GM12878 (cell line): ENCODE measurements around the gene CCNG1. TPM values are rescaled to one million over a fixed set of nuclear protein-coding genes. Genes with fewer than 3 reads are reported as not detected.

Experiments
- ATAC-seq: fragments of 200-7000 bp; cut with Tn5 transposase; 3 replicates; pipeline ENCODE4 v1.9.1; 2020; ENCODE audit warnings: mild to moderate bottlenecking, moderate library complexity
- BruUV-seq: library from RNA; stranded (reverse); fragments of 400-500 nt; replicated peaks from 2 replicates; lab custom pipeline; 2021; lab: Mats Ljungman, UMichigan
- CTCF ChIA-PET: fragments of 300-600 bp; sonication (Branson Sonifier 250); formaldehyde crosslinking; extraction: SDS; loops from one replicate; lab custom pipeline; 2021; ENCODE audit warnings: inconsistent platforms; lab: Yijun Ruan, JAX
- POLR2A ChIA-PET: fragments of 350-600 bp; formaldehyde crosslinking; extraction: SDS; loops from one replicate; lab custom pipeline; 2021; ENCODE audit warnings: inconsistent platforms; lab: Charles Lee
- RAD21 ChIA-PET: fragments of 300-600 bp; sonication (Branson Sonifier 250); formaldehyde crosslinking; loops from one replicate; lab custom pipeline; 2023; ENCODE audit warnings: antibody characterized with exemption; ENCODE audit not compliant: unreplicated experiment; lab: Charles Lee
- SMC1A ChIA-PET: fragments of 300-600 bp; sonication (Branson Sonifier 250); formaldehyde crosslinking; loops from one replicate; lab custom pipeline; 2023; ENCODE audit not compliant: unreplicated experiment, uncharacterized antibody; lab: Charles Lee
- DNase-seq: peaks from one replicate; pipeline ENCODE4 v3.0.0-alpha.2; 2011; ENCODE audit warnings: low read depth, low spot score
- FAIRE-seq: peaks from 3 replicates; lab custom pipeline; 2011; peaks lifted over from hg19 to GRCh38; lab: Jason Lieb, UNC
- H2AFZ ChIP-seq: 2 replicates; pipeline ENCODE4 v1.6.0; 2011; ENCODE audit warnings: low read depth, low read length, control low read depth; ENCODE audit not compliant: control insufficient read depth
- H3K27ac ChIP-seq: 2 replicates; pipeline ENCODE4 v1.5.1; 2011; ENCODE audit warnings: control low read depth; ENCODE audit not compliant: control insufficient read depth, insufficient read depth
- H3K27me3 ChIP-seq, 2 experiments: replicated peaks in 1 of 2; 2 replicates each; pipeline versions ENCODE4 v1.6.0 to v1.6.1; 2011; ENCODE audit warnings: low read length in 1 of 2; ENCODE audit not compliant: control insufficient read depth in 2 of 2, insufficient read depth in 2 of 2
- H3K36me3 ChIP-seq, 2 experiments: 2 replicates each; pipeline ENCODE4 v1.5.1; 2011; ENCODE audit warnings: low read length in 1 of 2; ENCODE audit not compliant: control insufficient read depth in 2 of 2, insufficient read depth in 2 of 2
- H3K4me1 ChIP-seq: 2 replicates; pipeline ENCODE4 v1.6.1; 2011; ENCODE audit warnings: mild to moderate bottlenecking, low read length, moderate library complexity, mixed read lengths; ENCODE audit not compliant: control insufficient read depth, insufficient read depth
- H3K4me2 ChIP-seq: 2 replicates; pipeline ENCODE4 v1.6.0; 2011; ENCODE audit warnings: control low read depth; ENCODE audit not compliant: control insufficient read depth, insufficient read depth
- H3K4me3 ChIP-seq: fragments of 200-600 bp; sonication (generic); 2 replicates; pipeline ENCODE4 v1.5.1; 2016
- H3K79me2 ChIP-seq: 2 replicates; pipeline ENCODE4 v1.6.0; 2011; ENCODE audit warnings: low read length; ENCODE audit not compliant: control insufficient read depth, insufficient read depth
- H3K9ac ChIP-seq: 2 replicates; pipeline ENCODE4 v1.8.0; 2011; ENCODE audit warnings: low read length, control low read depth, mixed read lengths; ENCODE audit not compliant: control insufficient read depth, insufficient read depth
- H3K9me3 ChIP-seq: replicated peaks from 3 replicates; pipeline ENCODE4 v1.5.1; 2011; ENCODE audit warnings: mild to moderate bottlenecking, low read length; ENCODE audit not compliant: control insufficient read depth, insufficient read depth
- H4K20me1 ChIP-seq: 2 replicates; pipeline ENCODE4 v1.6.0; 2011; ENCODE audit not compliant: control insufficient read depth, insufficient read depth
- BCL11A ChIP-seq: IDR thresholded peaks from 2 replicates; pipeline ENCODE4 v1.6.1; 2011; ENCODE audit warnings: low read depth, low read length
- GABPA ChIP-seq: IDR thresholded peaks from 2 replicates; pipeline ENCODE4 v1.6.1; 2014; ENCODE audit warnings: antibody characterized with exemption, low read depth, mild to moderate bottlenecking, inconsistent platforms
- MXI1 ChIP-seq: fragments of 150-350 bp; IDR thresholded peaks from 2 replicates; pipeline ENCODE4 v1.6.1; 2011; ENCODE audit warnings: low read depth, mild to moderate bottlenecking, inconsistent platforms, low read length, improper control_type of control experiment
- MYB ChIP-seq: fragments of 150-350 bp; IDR thresholded peaks from 2 replicates; pipeline ENCODE4 v1.6.1; 2014; ENCODE audit warnings: mild to moderate bottlenecking, low read depth, low read length, borderline replicate concordance
- PML ChIP-seq: IDR thresholded peaks from 2 replicates; pipeline ENCODE4 v1.6.1; 2012; ENCODE audit warnings: low read length, inconsistent platforms
- SRF ChIP-seq, 2 experiments: IDR thresholded peaks; 2 replicates each; pipeline ENCODE4 v1.6.1; 2011; ENCODE audit warnings: low read depth in 2 of 2, low read length in 2 of 2, mild to moderate bottlenecking in 1 of 2, moderate library complexity in 1 of 2
- TBL1XR1 ChIP-seq: IDR thresholded peaks from 2 replicates; pipeline ENCODE4 v1.6.1; 2012; ENCODE audit warnings: low read depth, low read length, improper control_type of control experiment
- WGBS: methylation state at CpG from one replicate; pipeline ENCODE4 v1.1.6; 2016; ENCODE audit warnings: low lambda C conversion rate; ENCODE audit not compliant: insufficient replicate concordance, insufficient coverage; ENCODE audit errors: missing lambda C conversion rate; 5-methylcytosine and 5-hydroxymethylcytosine counted together
- in situ Hi-C: fragments of 300-500 bp; cut with MboI; formaldehyde crosslinking; loops from 9 replicates; pipeline ENCODE4 v1.14.3; 2018; ENCODE audit warnings: mixed read lengths
- intact Hi-C: fragments of 100-400 bp; cut with micrococcal nuclease; formaldehyde crosslinking; loops from one replicate; pipeline ENCODE4 v1.14.2; 2022; ENCODE audit not compliant: unreplicated experiment
- polyA plus RNA-seq, 11 experiments: library from polyadenylated mRNA; depleted of rRNA in 4 of 11; unstranded in 6 of 11; stranded (reverse) in 5 of 11; fragments of >200 nt; fragmentation: Nextera tagmentation in 4 of 11; fragmentation: Illumina TruSeq in 1 of 11; extraction: Ambion mirVana in 4 of 11; extraction: Trizol in 1 of 11; gene quantifications; 1 replicate in 1 of 11; 2 replicates in 10 of 11; pipeline versions ENCODE4 v1.2.1 to v1.2.3, GENCODE V29; 2011 to 2016; ENCODE audit warnings: inconsistent platforms in 2 of 11, missing spikeins in 2 of 11, low read depth in 1 of 11
- total RNA-seq, 4 experiments: library from RNA; depleted of rRNA in 3 of 4; stranded (reverse); fragments of >200 nt in 3 of 4; fragmentation: Illumina TruSeq in 1 of 4; extraction: Trizol in 1 of 4; gene quantifications; 2 replicates each; pipeline versions ENCODE4 v1.2.1 to v1.2.3, GENCODE V29; 2013 to 2021
- TF ChIP-seq, protein P1 (sequence below): fragments of 450-650 bp; IDR thresholded peaks from 2 replicates; pipeline ENCODE4 v1.6.1; 2016; ENCODE audit warnings: mild to moderate bottlenecking

The CCNG1 gene
- total and polyA plus RNA-seq, 10 of the 15 experiments (the other 5 are each of a cell fraction or from before 2014, with no cell fraction given), result 90.1 to 274 (median 200) TPM

GRCh38 chr5:163447191-163447590, 9.8 kb downstream of the CCNG1 start:
- Histone ChIP-seq H3K27me3 (no peaks in the 10 kb centered on the region), H3K4me1 (no peaks in the 10 kb centered on the region), H2AFZ (no peak overlapping the region), H3K4me2 (no peak overlapping the region), H4K20me1 (no peaks in the 10 kb centered on the region), H3K4me3 (no peak overlapping the region), H3K9me3 (no peaks in the 10 kb centered on the region; the same call in 2 of the 3 replicates), H3K36me3 (peaks cover 0 to 36% of the 10 kb centered on the region in 2 experiments; a peak in 3 of 4 replicates), H3K27ac (no peak overlapping the region), H3K79me2 (no peaks in the 10 kb centered on the region; the same call in 1 of the 2 replicates), H3K9ac (no peak overlapping the region)
- FAIRE-seq (no peak), DNase-seq (no peak), ATAC-seq (no peak)
- ChIA-PET CTCF (no interaction called here), POLR2A (interaction anchor here (0.7 to 2.0 kb wide), 6 partner anchors 9 to 56 kb away, joined by 3 to 10 read pairs (median 5); partner anchors contain the start of genes CCNG1, HMMR and NUDCD2), SMC1A (interaction anchor here (3.1 kb wide), 1 partner anchor 12 kb away, joined by 15 read pairs; the partner anchor contains the start of genes HMMR and NUDCD2), RAD21 (no interaction called here)
- in situ Hi-C loops (no loop called here), intact Hi-C loops (no loop called here)
- no TSS peak for BruUV-seq
- no peak for TF ChIP-seq MYB
- TF ChIP-seq, protein P1, sequence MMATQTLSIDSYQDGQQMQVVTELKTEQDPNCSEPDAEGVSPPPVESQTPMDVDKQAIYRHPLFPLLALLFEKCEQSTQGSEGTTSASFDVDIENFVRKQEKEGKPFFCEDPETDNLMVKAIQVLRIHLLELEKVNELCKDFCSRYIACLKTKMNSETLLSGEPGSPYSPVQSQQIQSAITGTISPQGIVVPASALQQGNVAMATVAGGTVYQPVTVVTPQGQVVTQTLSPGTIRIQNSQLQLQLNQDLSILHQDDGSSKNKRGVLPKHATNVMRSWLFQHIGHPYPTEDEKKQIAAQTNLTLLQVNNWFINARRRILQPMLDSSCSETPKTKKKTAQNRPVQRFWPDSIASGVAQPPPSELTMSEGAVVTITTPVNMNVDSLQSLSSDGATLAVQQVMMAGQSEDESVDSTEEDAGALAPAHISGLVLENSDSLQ, result peak; percentile 87

DNA sequence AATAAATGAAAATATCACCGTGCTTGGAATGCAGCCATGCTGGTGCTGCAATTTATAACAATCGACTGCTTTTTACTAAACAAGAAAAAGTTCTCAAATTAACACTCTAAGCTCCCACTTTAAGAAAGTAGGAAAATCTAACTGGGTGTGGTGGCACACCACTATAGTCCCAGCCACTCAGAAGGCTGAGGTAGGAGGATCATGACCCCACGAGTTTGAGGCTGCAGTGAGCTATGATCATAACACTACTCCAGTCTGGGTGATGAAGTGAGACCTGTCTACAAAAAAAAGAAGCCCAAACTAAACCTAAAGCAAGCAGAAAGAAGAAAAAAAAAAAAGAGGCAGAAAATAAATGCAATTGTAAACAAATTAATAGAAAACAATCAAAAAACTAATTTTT, 10.5 kb downstream of the CCNG1 start:
- RAD21 ChIA-PET, result no interaction called here
- CTCF ChIA-PET, result no interaction called here
- Histone ChIP-seq H3K27me3 (no peaks in the 10 kb centered on the region), H3K4me3 (no peak overlapping the region), H3K4me1 (no peaks in the 10 kb centered on the region), H3K9me3 (no peaks in the 10 kb centered on the region; the same call in 2 of the 3 replicates), H3K27ac (no peak overlapping the region), H2AFZ (no peak overlapping the region), H3K9ac (no peak overlapping the region), H3K36me3 (peaks cover 0 to 29% of the 10 kb centered on the region in 2 experiments; a peak in 3 of 4 replicates), H4K20me1 (no peaks in the 10 kb centered on the region), H3K79me2 (no peaks in the 10 kb centered on the region; the same call in 1 of the 2 replicates), H3K4me2 (no peak overlapping the region)
- BruUV-seq, result no TSS peak
- SMC1A ChIA-PET, result interaction anchor here (3.1 kb wide), 1 partner anchor 12 kb away, joined by 15 read pairs; the partner anchor contains the start of genes HMMR and NUDCD2
- DNase-seq, result no peak
- intact Hi-C loops (no loop called here), in situ Hi-C loops (no loop called here)
- no peak for FAIRE-seq
- no peak for ATAC-seq
- POLR2A ChIA-PET, result interaction anchor here (0.7 to 2.0 kb wide), 6 partner anchors 10 to 55 kb away, joined by 3 to 10 read pairs (median 5); partner anchors contain the start of genes CCNG1, HMMR and NUDCD2
- TF ChIP-seq MXI1, result no peak
- TF ChIP-seq, protein P1, result no peak
- TF ChIP-seq BCL11A, result no peak
- TF ChIP-seq PML, result no peak
- TF ChIP-seq GABPA, result no peak
- TF ChIP-seq SRF (IDR thresholded peaks at IDR 0.05; ENCODE audit: low read depth in 2 of 2, low read length in 2 of 2), result no peak
- no peak for TF ChIP-seq TBL1XR1
- 82% methylated on average over 3 of the region's 3 CpGs for WGBS
